Measurements from ENCODE around the gene ZNF217.

- TF ChIP-seq EZH2phosphoT487 (IDR thresholded peaks at IDR 0.05; ENCODE audit: insufficient read depth, low read depth) (no peak), EZH2 (IDR thresholded peaks at IDR 0.05; ENCODE audit: insufficient read depth, poor library complexity, severe bottlenecking) (no peak)
Measured at GRCh38 chr20:53574819-53575218, 18.8 kb downstream of the ZNF217 start.
